HepG2 (cell line): ENCODE results near the gene MC1R. TPM values are rescaled to one million over a fixed set of nuclear protein-coding genes. Genes with fewer than 3 reads are reported as not detected.

Experiments
- AGO2 ChIP-seq: fragments of 200-400 bp; formaldehyde crosslinking; optimal IDR thresholded peaks from 2 replicates; pipeline ENCODE3; 2017; ENCODE audit warnings: mild to moderate bottlenecking, low read depth, low read length, moderate library complexity
- ARNT2 ChIP-seq: sonication (generic); formaldehyde crosslinking; IDR thresholded peaks from 2 replicates; pipeline ENCODE4 v1.8.0; 2022; ENCODE audit warnings: mild to moderate bottlenecking, low read depth, missing genetic modification reagents, moderate library complexity
- ELF1 ChIP-seq: sonication (generic); formaldehyde crosslinking; IDR thresholded peaks from 2 replicates; pipeline ENCODE4 v1.4.0; 2020; ENCODE audit warnings: missing genetic modification reagents
- HNRNPH1 ChIP-seq: fragments of 200-400 bp; formaldehyde crosslinking; optimal IDR thresholded peaks from 2 replicates; pipeline ENCODE3; 2017; ENCODE audit warnings: mild to moderate bottlenecking, low read depth, low read length
- RORA ChIP-seq: sonication (generic); formaldehyde crosslinking; IDR thresholded peaks from 2 replicates; pipeline ENCODE4 v1.5.0; 2020; ENCODE audit warnings: mild to moderate bottlenecking, missing genetic modification reagents, moderate library complexity
- SSRP1 ChIP-seq: IDR thresholded peaks from 2 replicates; pipeline ENCODE4 v1.6.1; 2016; ENCODE audit warnings: control low read depth
- ZFX ChIP-seq: sonication (generic); formaldehyde crosslinking; IDR thresholded peaks from 2 replicates; pipeline ENCODE4 v1.4.0; 2020; ENCODE audit warnings: mild to moderate bottlenecking, low read depth, missing genetic modification reagents, moderate library complexity
- ZNF343 ChIP-seq: sonication (generic); formaldehyde crosslinking; IDR thresholded peaks from 2 replicates; pipeline ENCODE4 v1.4.0; 2020; ENCODE audit warnings: mild to moderate bottlenecking, missing genetic modification reagents
- ZNF367 ChIP-seq: sonication (generic); formaldehyde crosslinking; IDR thresholded peaks from 2 replicates; pipeline ENCODE4 v1.4.0; 2020; ENCODE audit warnings: missing genetic modification reagents, borderline replicate concordance
- ZNF619 ChIP-seq: sonication (generic); formaldehyde crosslinking; IDR thresholded peaks from 2 replicates; pipeline ENCODE4 v1.4.0; 2020; ENCODE audit warnings: mild to moderate bottlenecking, missing genetic modification reagents
- ZNF644 ChIP-seq: IDR thresholded peaks from 2 replicates; pipeline ENCODE4 v1.6.1; 2016; ENCODE audit warnings: low read depth
- polyA plus RNA-seq, 8 experiments: library from polyadenylated mRNA; depleted of rRNA in 3 of 8; stranded (reverse) in 7 of 8; unstranded in 1 of 8; fragments of >200 nt; fragmentation: Illumina TruSeq in 4 of 8; extraction: Trizol in 4 of 8; gene quantifications; 2 replicates each; pipeline versions ENCODE4 v1.2.1 to v1.2.3, GENCODE V29; 2011 to 2016; ENCODE audit warnings: low read depth in 4 of 8, missing spikeins in 1 of 8, mixed read lengths in 1 of 8; ENCODE audit not compliant: insufficient read depth in 1 of 8
- total RNA-seq, 5 experiments: library from RNA; depleted of rRNA; stranded (reverse); fragments of >200 nt; fragmentation: Illumina TruSeq; extraction: Trizol; gene quantifications; 2 replicates each; pipeline ENCODE4 v1.2.3, GENCODE V29; 2016; ENCODE audit warnings: low read depth in 1 of 5
- TF ChIP-seq, protein P1 (sequence below): IDR thresholded peaks from 2 replicates; pipeline ENCODE4 v1.6.1; 2016; ENCODE audit warnings: missing genetic modification reagents, missing compliant biosample characterization
- TF ChIP-seq, protein P2 (sequence below): sonication (generic); formaldehyde crosslinking; IDR thresholded peaks from 2 replicates; pipeline ENCODE4 v1.5.1; 2020; ENCODE audit warnings: mild to moderate bottlenecking, missing genetic modification reagents, borderline replicate concordance
- TF ChIP-seq, protein P3 (sequence below): sonication (generic); formaldehyde crosslinking; IDR thresholded peaks from 2 replicates; pipeline ENCODE4 v1.5.0; 2020; ENCODE audit warnings: missing genetic modification reagents, mild to moderate bottlenecking, borderline replicate concordance
- TF ChIP-seq, protein P4 (sequence below): IDR thresholded peaks from 2 replicates; pipeline ENCODE4 v1.6.1; 2018; ENCODE audit warnings: missing genetic modification reagents, mild to moderate bottlenecking, missing compliant biosample characterization
- TF ChIP-seq, protein P5 (sequence below): sonication (generic); formaldehyde crosslinking; IDR thresholded peaks from 2 replicates; pipeline ENCODE4 v1.5.1; 2020; ENCODE audit warnings: mild to moderate bottlenecking, moderate library complexity, missing genetic modification reagents
- TF ChIP-seq, protein P6 (sequence below): sonication (generic); formaldehyde crosslinking; IDR thresholded peaks from 2 replicates; pipeline ENCODE4 v1.4.0; 2020; ENCODE audit warnings: missing genetic modification reagents

Gene MC1R
- total and polyA plus RNA-seq, 2 of the 13 experiments (the other 11 are each of a cell fraction or from before 2014, with no cell fraction given), result 9.1 to 14.8 TPM

DNA sequence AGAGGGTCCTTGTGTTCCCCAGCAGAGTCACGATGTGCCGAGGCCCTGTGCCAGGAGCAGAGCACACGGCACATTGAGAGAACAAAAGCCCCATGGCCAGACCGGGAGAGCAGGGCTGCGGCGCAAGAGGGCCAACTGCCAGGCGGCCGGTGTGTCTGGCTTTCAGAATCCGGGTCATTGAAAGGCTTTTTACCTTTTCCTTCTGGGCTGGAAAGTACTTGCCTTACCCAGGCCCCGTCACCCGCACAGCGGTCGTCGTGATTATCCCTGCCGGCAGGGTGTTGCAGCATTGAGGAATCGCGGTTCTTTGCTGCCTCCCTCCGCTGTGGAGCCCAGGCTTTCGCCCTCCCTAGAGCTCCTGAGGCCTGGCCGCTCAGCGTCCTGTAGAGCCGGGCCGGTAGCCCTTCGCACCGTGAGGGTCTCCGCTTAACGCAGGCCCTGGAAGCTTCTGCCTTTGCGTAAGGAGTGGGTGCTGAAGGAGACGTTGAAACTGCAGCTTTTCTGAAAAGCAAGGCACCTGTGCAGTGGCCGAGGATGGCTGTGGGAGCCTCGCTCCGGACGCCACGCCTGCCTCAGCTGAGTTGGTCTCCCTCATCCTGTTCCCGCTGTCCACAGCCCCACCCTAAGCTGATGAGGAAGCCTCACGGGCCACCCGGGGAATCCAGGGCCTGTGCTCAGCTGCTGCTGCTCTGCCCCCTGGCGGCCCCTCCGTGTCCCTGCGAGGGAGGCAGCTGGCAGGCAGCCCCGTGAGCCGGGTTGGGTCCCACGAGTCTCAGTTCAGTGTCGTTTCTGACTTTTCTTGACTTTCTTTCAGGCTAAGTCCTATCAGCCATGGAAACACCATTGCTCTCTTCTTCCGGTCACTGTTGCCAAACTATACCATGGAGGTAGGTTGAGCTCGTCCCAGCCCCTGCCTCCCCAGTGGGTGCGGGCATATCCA lies 8.6 kb upstream of the MC1R start (continued):
- TF ChIP-seq, protein P1, sequence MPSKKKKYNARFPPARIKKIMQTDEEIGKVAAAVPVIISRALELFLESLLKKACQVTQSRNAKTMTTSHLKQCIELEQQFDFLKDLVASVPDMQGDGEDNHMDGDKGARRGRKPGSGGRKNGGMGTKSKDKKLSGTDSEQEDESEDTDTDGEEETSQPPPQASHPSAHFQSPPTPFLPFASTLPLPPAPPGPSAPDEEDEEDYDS (CRISPR knock-in tag), result 0 out of 2 replicates have a peak, but pooled peaks have one; percentile 17
- no peak for TF ChIP-seq ZNF644 (CRISPR knock-in tag)
- TF ChIP-seq RORA (CRISPR knock-in tag), result no peak
- 0 out of 2 replicates have a peak, but pooled peaks have one; percentile 39 for TF ChIP-seq ZNF619 (CRISPR knock-in tag)
- peak; percentile 96 for TF ChIP-seq AGO2
- 0 out of 2 replicates have a peak, but pooled peaks have one; percentile 3 for TF ChIP-seq ARNT2 (CRISPR knock-in tag)
- TF ChIP-seq ELF1 (CRISPR knock-in tag), result 0 out of 2 replicates have a peak, but pooled peaks have one; percentile 23
- peak; percentile 73; the same call in 1 of the 2 replicates for TF ChIP-seq ZFX
- 0 out of 2 replicates have a peak, but pooled peaks have one; percentile 31 for TF ChIP-seq ZNF343 (CRISPR knock-in tag)
- TF ChIP-seq, protein P2, sequence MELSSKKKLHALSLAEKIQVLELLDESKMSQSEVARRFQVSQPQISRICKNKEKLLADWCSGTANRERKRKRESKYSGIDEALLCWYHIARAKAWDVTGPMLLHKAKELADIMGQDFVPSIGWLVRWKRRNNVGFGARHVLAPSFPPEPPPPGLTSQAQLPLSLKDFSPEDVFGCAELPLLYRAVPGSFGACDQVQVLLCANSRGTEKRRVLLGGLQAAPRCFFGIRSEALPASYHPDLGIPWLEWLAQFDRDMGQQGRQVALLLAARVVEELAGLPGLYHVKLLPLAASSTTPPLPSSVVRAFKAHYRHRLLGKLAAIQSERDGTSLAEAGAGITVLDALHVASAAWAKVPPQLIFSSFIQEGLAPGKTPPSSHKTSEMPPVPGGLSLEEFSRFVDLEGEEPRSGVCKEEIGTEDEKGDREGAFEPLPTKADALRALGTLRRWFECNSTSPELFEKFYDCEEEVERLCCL (CRISPR knock-in tag), result no peak
- TF ChIP-seq, protein P3, sequence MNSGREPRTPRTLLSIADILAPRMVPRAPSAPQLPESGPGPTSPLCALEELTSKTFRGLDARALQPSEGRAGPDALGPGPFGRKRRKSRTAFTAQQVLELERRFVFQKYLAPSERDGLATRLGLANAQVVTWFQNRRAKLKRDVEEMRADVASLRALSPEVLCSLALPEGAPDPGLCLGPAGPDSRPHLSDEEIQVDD, result 0 out of 2 replicates have a peak, but pooled peaks have one; percentile 68
- TF ChIP-seq HNRNPH1, result peak; percentile 17
- TF ChIP-seq, protein P4, sequence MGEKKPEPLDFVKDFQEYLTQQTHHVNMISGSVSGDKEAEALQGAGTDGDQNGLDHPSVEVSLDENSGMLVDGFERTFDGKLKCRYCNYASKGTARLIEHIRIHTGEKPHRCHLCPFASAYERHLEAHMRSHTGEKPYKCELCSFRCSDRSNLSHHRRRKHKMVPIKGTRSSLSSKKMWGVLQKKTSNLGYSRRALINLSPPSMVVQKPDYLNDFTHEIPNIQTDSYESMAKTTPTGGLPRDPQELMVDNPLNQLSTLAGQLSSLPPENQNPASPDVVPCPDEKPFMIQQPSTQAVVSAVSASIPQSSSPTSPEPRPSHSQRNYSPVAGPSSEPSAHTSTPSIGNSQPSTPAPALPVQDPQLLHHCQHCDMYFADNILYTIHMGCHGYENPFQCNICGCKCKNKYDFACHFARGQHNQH (CRISPR knock-in tag), result peak; percentile 57; the same call in 1 of the 2 replicates
- peak; percentile 85; the same call in 1 of the 2 replicates for TF ChIP-seq SSRP1 (CRISPR knock-in tag)
- TF ChIP-seq, protein P5, sequence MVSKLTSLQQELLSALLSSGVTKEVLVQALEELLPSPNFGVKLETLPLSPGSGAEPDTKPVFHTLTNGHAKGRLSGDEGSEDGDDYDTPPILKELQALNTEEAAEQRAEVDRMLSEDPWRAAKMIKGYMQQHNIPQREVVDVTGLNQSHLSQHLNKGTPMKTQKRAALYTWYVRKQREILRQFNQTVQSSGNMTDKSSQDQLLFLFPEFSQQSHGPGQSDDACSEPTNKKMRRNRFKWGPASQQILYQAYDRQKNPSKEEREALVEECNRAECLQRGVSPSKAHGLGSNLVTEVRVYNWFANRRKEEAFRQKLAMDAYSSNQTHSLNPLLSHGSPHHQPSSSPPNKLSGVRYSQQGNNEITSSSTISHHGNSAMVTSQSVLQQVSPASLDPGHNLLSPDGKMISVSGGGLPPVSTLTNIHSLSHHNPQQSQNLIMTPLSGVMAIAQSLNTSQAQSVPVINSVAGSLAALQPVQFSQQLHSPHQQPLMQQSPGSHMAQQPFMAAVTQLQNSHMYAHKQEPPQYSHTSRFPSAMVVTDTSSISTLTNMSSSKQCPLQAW (CRISPR knock-in tag), result peak; percentile 79
- TF ChIP-seq, protein P6, sequence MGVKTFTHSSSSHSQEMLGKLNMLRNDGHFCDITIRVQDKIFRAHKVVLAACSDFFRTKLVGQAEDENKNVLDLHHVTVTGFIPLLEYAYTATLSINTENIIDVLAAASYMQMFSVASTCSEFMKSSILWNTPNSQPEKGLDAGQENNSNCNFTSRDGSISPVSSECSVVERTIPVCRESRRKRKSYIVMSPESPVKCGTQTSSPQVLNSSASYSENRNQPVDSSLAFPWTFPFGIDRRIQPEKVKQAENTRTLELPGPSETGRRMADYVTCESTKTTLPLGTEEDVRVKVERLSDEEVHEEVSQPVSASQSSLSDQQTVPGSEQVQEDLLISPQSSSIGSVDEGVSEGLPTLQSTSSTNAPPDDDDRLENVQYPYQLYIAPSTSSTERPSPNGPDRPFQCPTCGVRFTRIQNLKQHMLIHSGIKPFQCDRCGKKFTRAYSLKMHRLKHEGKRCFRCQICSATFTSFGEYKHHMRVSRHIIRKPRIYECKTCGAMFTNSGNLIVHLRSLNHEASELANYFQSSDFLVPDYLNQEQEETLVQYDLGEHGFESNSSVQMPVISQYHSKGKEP, result peak; percentile 16; the same call in 1 of the 2 replicates
- 0 out of 2 replicates have a peak, but pooled peaks have one; percentile 19 for TF ChIP-seq ZNF367
